ENCODE data around the gene CHP2.

GRCh38 chr16:23724096-23724784, 30.6 kb upstream of the CHP2 start:
- TF ChIP-seq, protein P1, sequence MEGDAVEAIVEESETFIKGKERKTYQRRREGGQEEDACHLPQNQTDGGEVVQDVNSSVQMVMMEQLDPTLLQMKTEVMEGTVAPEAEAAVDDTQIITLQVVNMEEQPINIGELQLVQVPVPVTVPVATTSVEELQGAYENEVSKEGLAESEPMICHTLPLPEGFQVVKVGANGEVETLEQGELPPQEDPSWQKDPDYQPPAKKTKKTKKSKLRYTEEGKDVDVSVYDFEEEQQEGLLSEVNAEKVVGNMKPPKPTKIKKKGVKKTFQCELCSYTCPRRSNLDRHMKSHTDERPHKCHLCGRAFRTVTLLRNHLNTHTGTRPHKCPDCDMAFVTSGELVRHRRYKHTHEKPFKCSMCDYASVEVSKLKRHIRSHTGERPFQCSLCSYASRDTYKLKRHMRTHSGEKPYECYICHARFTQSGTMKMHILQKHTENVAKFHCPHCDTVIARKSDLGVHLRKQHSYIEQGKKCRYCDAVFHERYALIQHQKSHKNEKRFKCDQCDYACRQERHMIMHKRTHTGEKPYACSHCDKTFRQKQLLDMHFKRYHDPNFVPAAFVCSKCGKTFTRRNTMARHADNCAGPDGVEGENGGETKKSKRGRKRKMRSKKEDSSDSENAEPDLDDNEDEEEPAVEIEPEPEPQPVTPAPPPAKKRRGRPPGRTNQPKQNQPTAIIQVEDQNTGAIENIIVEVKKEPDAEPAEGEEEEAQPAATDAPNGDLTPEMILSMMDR (IDR thresholded peaks at IDR 0.05; ENCODE audit: low read depth, low read length): no peak
- no peak for TF ChIP-seq EZH2phosphoT487 (IDR thresholded peaks at IDR 0.05; ENCODE audit: low read depth)
